K562 (cell line): ENCODE results near the gene GPR108. TPM values are rescaled to one million over a fixed set of nuclear protein-coding genes. Genes with fewer than 3 reads are reported as not detected.

ENCODE experiments used
- CBFB ChIP-seq: sonication (generic); formaldehyde crosslinking; IDR thresholded peaks from 2 replicates; pipeline ENCODE4 v1.4.0; 2020; ENCODE audit warnings: mild to moderate bottlenecking, missing genetic modification reagents
- DPF2 ChIP-seq: fragments of 450-650 bp; IDR thresholded peaks from 2 replicates; pipeline ENCODE4 v1.6.1; 2016
- EP300 ChIP-seq: IDR thresholded peaks from 2 replicates; pipeline ENCODE4 v1.6.1; 2012; ENCODE audit warnings: low read length, improper control_type of control experiment
- ETS2 ChIP-seq: IDR thresholded peaks from 2 replicates; pipeline ENCODE4 v1.6.1; 2016; ENCODE audit warnings: borderline replicate concordance, missing genetic modification characterization, mild to moderate bottlenecking, moderate library complexity, missing compliant biosample characterization; ENCODE audit not compliant: poor library complexity, severe bottlenecking
- GATAD2B ChIP-seq: fragments of 450-650 bp; IDR thresholded peaks from 2 replicates; pipeline ENCODE4 v1.6.1; 2017; ENCODE audit warnings: mild to moderate bottlenecking, borderline replicate concordance
- KLF10 ChIP-seq: fragments of 250-450 bp; sonication (Bioruptor Pico); IDR thresholded peaks from 2 replicates; pipeline ENCODE4 v1.6.1; 2021; ENCODE audit warnings: matching md5 sums
- L3MBTL2 ChIP-seq: fragments of 450-650 bp; IDR thresholded peaks from 2 replicates; pipeline ENCODE4 v1.6.1; 2016; ENCODE audit warnings: mild to moderate bottlenecking, moderate library complexity
- MED1 ChIP-seq: sonication (generic); formaldehyde crosslinking; IDR thresholded peaks from 2 replicates; pipeline ENCODE4 v1.8.1; 2023; ENCODE audit warnings: missing genetic modification reagents, borderline replicate concordance
- POLR2B ChIP-seq: fragments of 450-650 bp; IDR thresholded peaks from 2 replicates; pipeline ENCODE4 v1.6.1; 2018; ENCODE audit warnings: low read depth; ENCODE audit not compliant: partially characterized antibody
- SMARCA5 ChIP-seq: fragments of 450-650 bp; IDR thresholded peaks from 2 replicates; pipeline ENCODE4 v1.6.1; 2016
- SMARCC2 ChIP-seq: fragments of 450-650 bp; IDR thresholded peaks from 2 replicates; pipeline ENCODE4 v1.6.1; 2017; ENCODE audit warnings: antibody characterized with exemption, moderate library complexity, mild to moderate bottlenecking, low read depth
- SMARCE1 ChIP-seq: fragments of 450-650 bp; IDR thresholded peaks from 2 replicates; pipeline ENCODE4 v1.7.1; 2016; ENCODE audit warnings: mild to moderate bottlenecking
- TRIM24 ChIP-seq, 2 experiments: fragments of 450-650 bp; IDR thresholded peaks; 2 replicates each; pipeline ENCODE4 v1.6.1; 2016
- TSC22D4 ChIP-seq: fragments of 450-650 bp; IDR thresholded peaks from 2 replicates; pipeline ENCODE4 v1.6.1; 2016; ENCODE audit warnings: missing genetic modification characterization, missing biosample characterization, control low read depth
- ZNF133 ChIP-seq: fragments of 250-450 bp; sonication (Bioruptor Pico); IDR thresholded peaks from 2 replicates; pipeline ENCODE4 v1.4.0; 2020; ENCODE audit warnings: mild to moderate bottlenecking
- ZNF263 ChIP-seq: sonication (generic); formaldehyde crosslinking; IDR thresholded peaks from 2 replicates; pipeline ENCODE4 v1.8.0; 2022; ENCODE audit warnings: mild to moderate bottlenecking, missing genetic modification reagents, borderline replicate concordance
- ZNF282 ChIP-seq: sonication (generic); formaldehyde crosslinking; IDR thresholded peaks from 2 replicates; pipeline ENCODE4 v1.8.1; 2023; ENCODE audit warnings: missing genetic modification reagents
- polyA plus RNA-seq, 8 experiments: library from polyadenylated mRNA; depleted of rRNA in 4 of 8; stranded (reverse) in 5 of 8; unstranded in 3 of 8; fragments of >200 nt; fragmentation: Nextera tagmentation in 2 of 8; fragmentation: Illumina TruSeq in 1 of 8; extraction: Ambion mirVana in 2 of 8; extraction: Trizol in 1 of 8; gene quantifications; 2 replicates each; pipeline versions ENCODE4 v1.2.1 to v1.2.3, GENCODE V29; 2011 to 2014; ENCODE audit warnings: inconsistent platforms in 1 of 8, missing spikeins in 1 of 8
- total RNA-seq, 7 experiments: library from RNA; depleted of rRNA in 6 of 7; stranded (reverse); fragments of >200 nt in 6 of 7; fragmentation: Illumina TruSeq in 2 of 7; extraction: Trizol in 2 of 7; gene quantifications; 2 replicates each; pipeline versions ENCODE4 v1.2.1 to v1.2.3, GENCODE V29; 2011 to 2021; ENCODE audit warnings: low replicate concordance in 1 of 7
- TF ChIP-seq, protein P1 (sequence below): fragments of 450-650 bp; IDR thresholded peaks from 2 replicates; pipeline ENCODE4 v1.6.1; 2016; ENCODE audit warnings: low read depth
- TF ChIP-seq, protein P2 (sequence below): IDR thresholded peaks from 2 replicates; pipeline ENCODE4 v1.6.1; 2012; ENCODE audit warnings: low read depth, low read length, improper control_type of control experiment, borderline replicate concordance
- TF ChIP-seq, protein P3 (sequence below), 2 experiments: fragments of 450-650 bp; IDR thresholded peaks; 2 replicates each; pipeline ENCODE4 v1.6.1; 2016

Gene GPR108
- total and polyA plus RNA-seq, 9 of the 15 experiments (the other 6 are each of a cell fraction or from before 2014, with no cell fraction given): 2.4 to 33.2 (median 24.4) TPM

DNA sequence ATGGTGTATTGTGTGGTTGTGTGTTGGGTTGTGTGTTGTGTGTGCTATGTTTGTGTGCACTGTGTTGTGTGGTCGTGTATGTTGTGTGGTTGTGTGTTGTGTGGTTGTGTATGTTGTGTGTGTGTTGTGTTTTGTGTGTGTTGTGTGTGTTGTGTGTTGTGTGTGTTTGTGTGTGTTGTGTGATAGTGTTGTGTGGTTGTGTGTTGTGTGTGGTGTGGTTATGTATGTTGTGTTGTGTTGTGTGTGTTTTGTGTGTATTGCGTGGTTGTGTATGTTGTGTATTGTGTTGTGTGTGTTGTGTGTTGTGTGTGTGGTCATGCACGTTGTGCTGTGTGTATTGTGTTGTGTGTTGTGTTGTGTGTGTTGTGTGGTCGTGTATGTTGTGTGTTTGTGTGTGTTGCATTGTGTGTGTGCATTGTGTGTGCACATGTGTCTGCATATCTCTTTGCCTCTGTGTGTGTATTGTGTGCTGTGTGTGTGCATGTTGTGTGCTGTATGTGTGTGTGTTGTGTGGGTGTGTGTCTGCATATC, 19.9 kb downstream of the GPR108 start (continued):
- TF ChIP-seq ETS2 (tag): no peak
- TF ChIP-seq GATAD2B: no peak
- TF ChIP-seq, protein P1, sequence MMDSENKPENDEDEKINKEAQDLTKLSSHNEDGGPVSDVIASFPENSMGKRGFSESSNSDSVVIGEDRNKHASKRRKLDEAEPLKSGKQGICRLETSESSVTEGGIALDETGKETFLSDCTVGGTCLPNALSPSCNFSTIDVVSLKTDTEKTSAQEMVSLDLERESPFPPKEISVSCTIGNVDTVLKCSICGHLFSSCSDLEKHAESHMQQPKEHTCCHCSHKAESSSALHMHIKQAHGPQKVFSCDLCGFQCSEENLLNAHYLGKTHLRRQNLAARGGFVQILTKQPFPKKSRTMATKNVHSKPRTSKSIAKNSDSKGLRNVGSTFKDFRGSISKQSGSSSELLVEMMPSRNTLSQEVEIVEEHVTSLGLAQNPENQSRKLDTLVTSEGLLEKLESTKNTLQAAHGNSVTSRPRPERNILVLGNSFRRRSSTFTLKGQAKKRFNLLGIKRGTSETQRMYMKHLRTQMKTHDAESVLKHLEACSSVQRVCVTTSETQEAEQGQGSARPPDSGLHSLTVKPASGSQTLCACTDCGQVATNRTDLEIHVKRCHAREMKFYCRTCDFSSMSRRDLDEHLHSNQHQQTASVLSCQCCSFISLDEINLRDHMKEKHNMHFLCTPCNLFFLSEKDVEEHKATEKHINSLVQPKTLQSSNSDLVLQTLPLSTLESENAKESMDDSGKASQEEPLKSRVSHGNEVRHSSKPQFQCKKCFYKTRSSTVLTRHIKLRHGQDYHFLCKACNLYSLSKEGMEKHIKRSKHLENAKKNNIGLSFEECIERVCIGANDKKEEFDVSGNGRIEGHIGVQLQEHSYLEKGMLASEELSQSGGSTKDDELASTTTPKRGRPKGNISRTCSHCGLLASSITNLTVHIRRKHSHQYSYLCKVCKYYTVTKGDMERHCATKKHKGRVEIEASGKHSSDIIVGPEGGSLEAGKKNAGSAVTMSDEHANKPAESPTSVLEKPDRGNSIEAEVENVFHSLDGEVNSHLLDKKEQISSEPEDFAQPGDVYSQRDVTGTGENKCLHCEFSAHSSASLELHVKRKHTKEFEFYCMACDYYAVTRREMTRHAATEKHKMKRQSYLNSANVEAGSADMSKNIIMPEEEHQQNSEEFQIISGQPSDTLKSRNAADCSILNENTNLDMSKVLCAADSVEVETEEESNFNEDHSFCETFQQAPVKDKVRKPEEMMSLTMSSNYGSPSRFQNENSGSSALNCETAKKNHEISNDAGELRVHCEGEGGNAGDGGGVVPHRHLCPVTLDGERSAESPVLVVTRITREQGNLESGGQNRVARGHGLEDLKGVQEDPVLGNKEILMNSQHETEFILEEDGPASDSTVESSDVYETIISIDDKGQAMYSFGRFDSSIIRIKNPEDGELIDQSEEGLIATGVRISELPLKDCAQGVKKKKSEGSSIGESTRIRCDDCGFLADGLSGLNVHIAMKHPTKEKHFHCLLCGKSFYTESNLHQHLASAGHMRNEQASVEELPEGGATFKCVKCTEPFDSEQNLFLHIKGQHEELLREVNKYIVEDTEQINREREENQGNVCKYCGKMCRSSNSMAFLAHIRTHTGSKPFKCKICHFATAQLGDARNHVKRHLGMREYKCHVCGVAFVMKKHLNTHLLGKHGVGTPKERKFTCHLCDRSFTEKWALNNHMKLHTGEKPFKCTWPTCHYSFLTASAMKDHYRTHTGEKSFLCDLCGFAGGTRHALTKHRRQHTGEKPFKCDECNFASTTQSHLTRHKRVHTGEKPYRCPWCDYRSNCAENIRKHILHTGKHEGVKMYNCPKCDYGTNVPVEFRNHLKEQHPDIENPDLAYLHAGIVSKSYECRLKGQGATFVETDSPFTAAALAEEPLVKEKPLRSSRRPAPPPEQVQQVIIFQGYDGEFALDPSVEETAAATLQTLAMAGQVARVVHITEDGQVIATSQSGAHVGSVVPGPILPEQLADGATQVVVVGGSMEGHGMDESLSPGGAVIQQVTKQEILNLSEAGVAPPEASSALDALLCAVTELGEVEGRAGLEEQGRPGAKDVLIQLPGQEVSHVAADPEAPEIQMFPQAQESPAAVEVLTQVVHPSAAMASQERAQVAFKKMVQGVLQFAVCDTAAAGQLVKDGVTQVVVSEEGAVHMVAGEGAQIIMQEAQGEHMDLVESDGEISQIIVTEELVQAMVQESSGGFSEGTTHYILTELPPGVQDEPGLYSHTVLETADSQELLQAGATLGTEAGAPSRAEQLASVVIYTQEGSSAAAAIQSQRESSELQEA: peak; percentile 63; the same call in 1 of the 2 replicates
- peak; percentile 96 for TF ChIP-seq CBFB
- TF ChIP-seq SMARCE1: peak; percentile 46
- peak; percentile 87; the same call in 1 of the 2 replicates for TF ChIP-seq DPF2
- no peak for TF ChIP-seq ZNF133 (CRISPR knock-in tag)
- TF ChIP-seq EP300: no peak
- TF ChIP-seq, protein P2, sequence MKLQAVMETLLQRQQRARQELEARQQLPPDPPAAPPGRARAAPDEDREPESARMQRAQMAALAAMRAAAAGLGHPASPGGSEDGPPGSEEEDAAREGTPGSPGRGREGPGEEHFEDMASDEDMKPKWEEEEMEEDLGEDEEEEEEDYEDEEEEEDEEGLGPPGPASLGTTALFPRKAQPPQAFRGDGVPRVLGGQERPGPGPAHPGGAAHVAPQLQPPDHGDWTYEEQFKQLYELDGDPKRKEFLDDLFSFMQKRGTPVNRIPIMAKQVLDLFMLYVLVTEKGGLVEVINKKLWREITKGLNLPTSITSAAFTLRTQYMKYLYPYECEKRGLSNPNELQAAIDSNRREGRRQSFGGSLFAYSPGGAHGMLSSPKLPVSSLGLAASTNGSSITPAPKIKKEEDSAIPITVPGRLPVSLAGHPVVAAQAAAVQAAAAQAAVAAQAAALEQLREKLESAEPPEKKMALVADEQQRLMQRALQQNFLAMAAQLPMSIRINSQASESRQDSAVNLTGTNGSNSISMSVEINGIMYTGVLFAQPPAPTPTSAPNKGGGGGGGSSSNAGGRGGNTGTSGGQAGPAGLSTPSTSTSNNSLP: no peak
- no peak for TF ChIP-seq ZNF282 (CRISPR knock-in tag)
- peak; percentile 88; the same call in 1 of the 2 replicates for TF ChIP-seq MED1 (CRISPR knock-in tag)
- peak; percentile 96 to 98 for TF ChIP-seq TRIM24 (IDR thresholded peaks at IDR 0.05)
- 0 out of 2 replicates have a peak, but pooled peaks have one; percentile 36 for TF ChIP-seq SMARCC2
- TF ChIP-seq POLR2B: peak; percentile 40
- TF ChIP-seq ZNF263: peak; percentile 48; the same call in 1 of the 2 replicates
- TF ChIP-seq, protein P3, sequence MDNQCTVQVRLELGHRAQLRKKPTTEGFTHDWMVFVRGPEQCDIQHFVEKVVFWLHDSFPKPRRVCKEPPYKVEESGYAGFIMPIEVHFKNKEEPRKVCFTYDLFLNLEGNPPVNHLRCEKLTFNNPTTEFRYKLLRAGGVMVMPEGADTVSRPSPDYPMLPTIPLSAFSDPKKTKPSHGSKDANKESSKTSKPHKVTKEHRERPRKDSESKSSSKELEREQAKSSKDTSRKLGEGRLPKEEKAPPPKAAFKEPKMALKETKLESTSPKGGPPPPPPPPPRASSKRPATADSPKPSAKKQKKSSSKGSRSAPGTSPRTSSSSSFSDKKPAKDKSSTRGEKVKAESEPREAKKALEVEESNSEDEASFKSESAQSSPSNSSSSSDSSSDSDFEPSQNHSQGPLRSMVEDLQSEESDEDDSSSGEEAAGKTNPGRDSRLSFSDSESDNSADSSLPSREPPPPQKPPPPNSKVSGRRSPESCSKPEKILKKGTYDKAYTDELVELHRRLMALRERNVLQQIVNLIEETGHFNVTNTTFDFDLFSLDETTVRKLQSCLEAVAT (IDR thresholded peaks at IDR 0.05): peak; percentile 95 to 98
- peak; percentile 99 for TF ChIP-seq SMARCA5
- TF ChIP-seq L3MBTL2: no peak
- TF ChIP-seq KLF10 (CRISPR knock-in tag): no peak
- peak; percentile 99 for TF ChIP-seq TSC22D4 (tag)
